ENCODE data around the gene HMGB2.
A peak's percentile ranks its signal among the peaks of the same experiment; 100 is the strongest.

The HMGB2 gene

GRCh38 chr4:173319696-173320095 lies 14.5 kb downstream of the HMGB2 start:
- H3K4me3 Mint-ChIP-seq, result no peak overlapping the region
- no peaks in the 10 kb centered on the region for H3K9me3 Mint-ChIP-seq

GRCh38 chr4:173318648-173319211 lies 15.4 kb downstream of the HMGB2 start:
- peak; percentile 41 for TF ChIP-seq CTCF (IDR thresholded peaks at IDR 0.05)
- no peak overlapping the region for H3K4me3 Mint-ChIP-seq
- H3K27ac Mint-ChIP-seq, result no peak overlapping the region
- no peaks in the 10 kb centered on the region for H3K4me1 Mint-ChIP-seq
- no peak for DNase-seq
- no peaks in the 10 kb centered on the region for H3K9me3 Mint-ChIP-seq
- H3K27me3 Mint-ChIP-seq (ENCODE audit: low read depth, poor library complexity), result no peaks in the 10 kb centered on the region
- peaks cover 5% of the 10 kb centered on the region for H3K36me3 Mint-ChIP-seq (ENCODE audit: low read depth)

More at GRCh38 chr4:173319696-173320095, 14.5 kb downstream of the HMGB2 start:
- Mint-ChIP-seq H3K27me3 (ENCODE audit: low read depth, poor library complexity) (no peaks in the 10 kb centered on the region), H3K27ac (no peak overlapping the region), H3K4me1 (no peaks in the 10 kb centered on the region), H3K36me3 (ENCODE audit: low read depth) (peaks cover 5% of the 10 kb centered on the region)
- TF ChIP-seq CTCF (IDR thresholded peaks at IDR 0.05), result no peak
- no peak for DNase-seq

- no peaks in the 10 kb centered on the region for H3K27me3 Mint-ChIP-seq (ENCODE audit: low read depth, poor library complexity)
- DNase-seq, result no peak
- H3K9me3 Mint-ChIP-seq, result no peaks in the 10 kb centered on the region
- TF ChIP-seq CTCF (IDR thresholded peaks at IDR 0.05), result no peak
- H3K27ac Mint-ChIP-seq, result no peak overlapping the region
- H3K4me1 Mint-ChIP-seq, result no peaks in the 10 kb centered on the region
- H3K36me3 Mint-ChIP-seq (ENCODE audit: low read depth), result peaks cover 5% of the 10 kb centered on the region
- no peak overlapping the region for H3K4me3 Mint-ChIP-seq
Observed at GRCh38 chr4:173318240-173318639, 15.9 kb downstream of the HMGB2 start.

GRCh38 chr4:173317004-173317403 lies 17.2 kb downstream of the HMGB2 start:
- H3K27me3 Mint-ChIP-seq (ENCODE audit: low read depth, poor library complexity), result no peaks in the 10 kb centered on the region
- no peak overlapping the region for H3K4me3 Mint-ChIP-seq
- H3K27ac Mint-ChIP-seq, result no peak overlapping the region
- H3K4me1 Mint-ChIP-seq, result no peaks in the 10 kb centered on the region
- no peak for TF ChIP-seq CTCF (IDR thresholded peaks at IDR 0.05)
- H3K9me3 Mint-ChIP-seq, result no peaks in the 10 kb centered on the region
- H3K36me3 Mint-ChIP-seq (ENCODE audit: low read depth), result peaks cover 10% of the 10 kb centered on the region
- DNase-seq, result no peak

- H3K27ac Mint-ChIP-seq, result no peak overlapping the region
- H3K36me3 Mint-ChIP-seq (ENCODE audit: low read depth), result peaks cover 14% of the 10 kb centered on the region
- no peak overlapping the region for H3K4me3 Mint-ChIP-seq
- no peaks in the 10 kb centered on the region for H3K27me3 Mint-ChIP-seq (ENCODE audit: low read depth, poor library complexity)
- no peak for DNase-seq
- H3K9me3 Mint-ChIP-seq, result no peaks in the 10 kb centered on the region
- TF ChIP-seq CTCF (IDR thresholded peaks at IDR 0.05), result no peak
- H3K4me1 Mint-ChIP-seq, result no peaks in the 10 kb centered on the region
Observed at GRCh38 chr4:173316060-173316459, 18.1 kb downstream of the HMGB2 start.

GRCh38 chr4:173314715-173315114 lies 19.4 kb downstream of the HMGB2 start:
- Mint-ChIP-seq H3K4me3 (no peak overlapping the region), H3K9me3 (no peaks in the 10 kb centered on the region), H3K27me3 (ENCODE audit: low read depth, poor library complexity) (no peaks in the 10 kb centered on the region), H3K27ac (no peak overlapping the region), H3K36me3 (ENCODE audit: low read depth) (peaks cover 22% of the 10 kb centered on the region), H3K4me1 (no peaks in the 10 kb centered on the region)
- no peak for TF ChIP-seq CTCF (IDR thresholded peaks at IDR 0.05)
- no peak for DNase-seq

Data from nephron progenitor cell (in vitro differentiated cells).